GM12892 (cell line): Measurements from ENCODE around the gene EDA.

Source experiments
- POLR2A ChIP-seq: IDR thresholded peaks from 2 replicates; pipeline ENCODE4 v1.6.1; 2011; ENCODE audit warnings: low read depth, low read length, control low read depth
- POLR2AphosphoS5 ChIP-seq: IDR thresholded peaks from 2 replicates; pipeline ENCODE4 v1.6.1; 2011; ENCODE audit warnings: low read depth, low read length, control low read depth

- no peak for TF ChIP-seq POLR2A
- no peak for TF ChIP-seq POLR2AphosphoS5
These were observed 335.8 kb downstream of the EDA start for GRCh38 chrX:69951753-69952152.
